ENCODE data around the gene FOXL2. TPM values are rescaled to one million over a fixed set of nuclear protein-coding genes. Genes with fewer than 3 reads are reported as not detected.

Gene FOXL2
- total RNA-seq, 1 experiment from 2014 or later = not detected

- POLR2A ChIA-PET (ENCODE audit: unreplicated experiment) = no interaction called here
- DNase-seq = no peak
- Histone ChIP-seq H3K4me2 (no peak overlapping the region), H4K20me1 (ENCODE audit: insufficient read depth) (no peaks in the 10 kb centered on the region), H3K4me3 (no peak overlapping the region), H3K9me3 (ENCODE audit: insufficient read depth, low read depth) (no peaks in the 10 kb centered on the region), H3K4me1 (replicated peaks; ENCODE audit: insufficient read depth) (no peaks in the 10 kb centered on the region), H3K36me3 (ENCODE audit: low read depth) (no peaks in the 10 kb centered on the region), H3K27me3 (ENCODE audit: insufficient read depth, low read depth) (no peaks in the 10 kb centered on the region), H3F3A (ENCODE audit: insufficient read depth, low read depth) (no peaks in the 10 kb centered on the region), H3K9me2 (ENCODE audit: insufficient read depth) (no peaks in the 10 kb centered on the region), H3K27ac (no peak overlapping the region), H3K79me2 (ENCODE audit: low read depth) (no peaks in the 10 kb centered on the region), H2AFZ (no peak overlapping the region)
- TF ChIP-seq EZH2 (IDR thresholded peaks at IDR 0.05; ENCODE audit: low read depth) = no peak
- no peak for TF ChIP-seq CTCF (conservative IDR thresholded peaks at IDR 0.05)
- CTCF ChIA-PET = no interaction called here
- no TSS peak for BruUV-seq (replicated peaks)
- intact Hi-C loops (cut with micrococcal nuclease; ENCODE audit: unreplicated experiment) = no loop called here
Observed at GRCh38 chr3:138985932-138986331, 39.0 kb upstream of the FOXL2 start.

DNA sequence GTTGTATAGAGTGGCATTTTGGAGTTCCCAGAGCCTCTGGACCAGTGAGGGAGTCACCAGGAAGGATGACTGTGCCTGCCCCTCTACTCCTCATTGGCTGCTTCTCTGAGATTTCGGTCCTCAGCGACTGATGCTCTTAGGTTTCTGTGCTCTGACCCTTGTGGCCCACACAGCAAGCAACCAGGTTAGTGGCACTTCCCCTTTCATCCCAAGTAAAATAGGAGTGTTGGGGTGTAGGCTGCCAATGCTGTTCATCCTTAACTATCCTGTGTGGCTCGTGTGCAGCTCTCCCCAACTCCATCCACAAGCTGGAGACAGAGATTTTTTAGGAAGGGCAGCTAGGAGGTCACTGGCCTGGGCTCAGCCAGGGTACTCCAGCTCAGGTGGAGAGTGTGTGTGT lies 37.9 kb upstream of the FOXL2 start:
- Histone ChIP-seq H3K4me1 (replicated peaks; ENCODE audit: insufficient read depth) (no peaks in the 10 kb centered on the region), H3K27ac (no peak overlapping the region), H2AFZ (no peak overlapping the region), H3K9me2 (ENCODE audit: insufficient read depth) (no peaks in the 10 kb centered on the region), H3K4me2 (no peak overlapping the region), H3K36me3 (ENCODE audit: low read depth) (no peaks in the 10 kb centered on the region), H3K9me3 (ENCODE audit: insufficient read depth, low read depth) (no peaks in the 10 kb centered on the region), H3K27me3 (ENCODE audit: insufficient read depth, low read depth) (no peaks in the 10 kb centered on the region), H3K79me2 (ENCODE audit: low read depth) (no peaks in the 10 kb centered on the region), H4K20me1 (ENCODE audit: insufficient read depth) (no peaks in the 10 kb centered on the region), H3K4me3 (no peak overlapping the region), H3F3A (ENCODE audit: insufficient read depth, low read depth) (no peaks in the 10 kb centered on the region)
- POLR2A ChIA-PET (ENCODE audit: unreplicated experiment) = no interaction called here
- TF ChIP-seq CTCF (conservative IDR thresholded peaks at IDR 0.05) (no peak), EZH2 (IDR thresholded peaks at IDR 0.05; ENCODE audit: low read depth) (no peak)
- intact Hi-C loops (cut with micrococcal nuclease; ENCODE audit: unreplicated experiment) = no loop called here
- no peak for DNase-seq
- CTCF ChIA-PET = no interaction called here
- BruUV-seq (replicated peaks) = no TSS peak

GRCh38 chr3:138976047-138976446 lies 29.1 kb upstream of the FOXL2 start:
- H3K36me3 ChIP-seq (ENCODE audit: low read depth) = no peaks in the 10 kb centered on the region
- H3K4me1 ChIP-seq (replicated peaks; ENCODE audit: insufficient read depth) = no peaks in the 10 kb centered on the region
- no peaks in the 10 kb centered on the region for H3K27me3 ChIP-seq (ENCODE audit: insufficient read depth, low read depth)
- H2AFZ ChIP-seq = no peak overlapping the region
- CTCF ChIA-PET = no interaction called here
- no peak overlapping the region for H3K4me2 ChIP-seq
- no peak overlapping the region for H3K27ac ChIP-seq
- H3K4me3 ChIP-seq = no peak overlapping the region
- POLR2A ChIA-PET (ENCODE audit: unreplicated experiment) = no interaction called here
- BruUV-seq (replicated peaks) = no TSS peak
- H4K20me1 ChIP-seq (ENCODE audit: insufficient read depth) = no peaks in the 10 kb centered on the region
- no peaks in the 10 kb centered on the region for H3F3A ChIP-seq (ENCODE audit: insufficient read depth, low read depth)
- intact Hi-C loops (cut with micrococcal nuclease; ENCODE audit: unreplicated experiment) = no loop called here
- H3K9me2 ChIP-seq (ENCODE audit: insufficient read depth) = no peaks in the 10 kb centered on the region
- TF ChIP-seq CTCF (conservative IDR thresholded peaks at IDR 0.05) = no peak
- no peak for TF ChIP-seq EZH2 (IDR thresholded peaks at IDR 0.05; ENCODE audit: low read depth)
- no peak for DNase-seq
- no peaks in the 10 kb centered on the region for H3K79me2 ChIP-seq (ENCODE audit: low read depth)
- H3K9me3 ChIP-seq (ENCODE audit: insufficient read depth, low read depth) = no peaks in the 10 kb centered on the region

All from PC-9 (cell line).